KOPT-K1 (cell line): ENCODE results near the gene ZNF804B.

Source experiments
- H3K27ac ChIP-seq: fragments of 200-600 bp; sonication (generic); 2 replicates; pipeline ENCODE4 v1.5.1; 2016; ENCODE audit warnings: antibody characterized with exemption, mild to moderate bottlenecking, low read depth, low read length; ENCODE audit not compliant: poor library complexity, severe bottlenecking
- H3K36me3 ChIP-seq: fragments of 200-600 bp; sonication (generic); 2 replicates; pipeline ENCODE4 v1.5.1; 2017; ENCODE audit warnings: antibody characterized with exemption, mild to moderate bottlenecking, low read length, moderate library complexity; ENCODE audit not compliant: insufficient read depth
- H3K9me3 ChIP-seq: fragments of 200-600 bp; sonication (generic); 2 replicates; pipeline ENCODE4 v1.5.1; 2017; ENCODE audit warnings: antibody characterized with exemption, low read length, mild to moderate bottlenecking; ENCODE audit not compliant: insufficient read depth, poor library complexity, severe bottlenecking

Gene ZNF804B

GRCh38 chr7:89064831-89065230, 305.3 kb downstream of the ZNF804B start:
- no peaks in the 10 kb centered on the region for H3K36me3 ChIP-seq
- H3K27ac ChIP-seq = no peak overlapping the region
- no peaks in the 10 kb centered on the region for H3K9me3 ChIP-seq

GRCh38 chr7:89067048-89067447, 307.5 kb downstream of the ZNF804B start:
- no peak overlapping the region for H3K27ac ChIP-seq
- H3K36me3 ChIP-seq = no peaks in the 10 kb centered on the region
- no peaks in the 10 kb centered on the region for H3K9me3 ChIP-seq

- Histone ChIP-seq H3K9me3 (no peaks in the 10 kb centered on the region), H3K36me3 (no peaks in the 10 kb centered on the region), H3K27ac (no peak overlapping the region)
Measured at GRCh38 chr7:89072081-89072480, 312.6 kb downstream of the ZNF804B start.

- H3K27ac ChIP-seq = no peak overlapping the region
- H3K9me3 ChIP-seq = no peaks in the 10 kb centered on the region
- no peaks in the 10 kb centered on the region for H3K36me3 ChIP-seq
Measured at GRCh38 chr7:89073776-89074175, 314.3 kb downstream of the ZNF804B start.

- H3K27ac ChIP-seq = no peak overlapping the region
- H3K9me3 ChIP-seq = no peaks in the 10 kb centered on the region
- H3K36me3 ChIP-seq = no peaks in the 10 kb centered on the region
Measured at GRCh38 chr7:89077992-89078391, 318.5 kb downstream of the ZNF804B start.

GRCh38 chr7:89085580-89085979, 326.1 kb downstream of the ZNF804B start:
- Histone ChIP-seq H3K27ac (no peak overlapping the region), H3K9me3 (no peaks in the 10 kb centered on the region), H3K36me3 (no peaks in the 10 kb centered on the region)

GRCh38 chr7:89091550-89091949, 332.1 kb downstream of the ZNF804B start:
- Histone ChIP-seq H3K27ac (no peak overlapping the region), H3K9me3 (no peaks in the 10 kb centered on the region)

GRCh38 chr7:89094269-89094668, 334.8 kb downstream of the ZNF804B start:
- Histone ChIP-seq H3K36me3 (no peaks in the 10 kb centered on the region), H3K9me3 (no peaks in the 10 kb centered on the region), H3K27ac (no peak overlapping the region)

More at GRCh38 chr7:89091550-89091949, 332.1 kb downstream of the ZNF804B start:
- H3K36me3 ChIP-seq = no peaks in the 10 kb centered on the region

GRCh38 chr7:89103564-89103963, 344.1 kb downstream of the ZNF804B start:
- H3K36me3 ChIP-seq = no peaks in the 10 kb centered on the region
- no peak overlapping the region for H3K27ac ChIP-seq
- H3K9me3 ChIP-seq = no peaks in the 10 kb centered on the region

- Histone ChIP-seq H3K27ac (no peak overlapping the region), H3K9me3 (no peaks in the 10 kb centered on the region), H3K36me3 (no peaks in the 10 kb centered on the region)
Measured at GRCh38 chr7:89104748-89105685, 345.5 kb downstream of the ZNF804B start.

GRCh38 chr7:89123871-89124270, 364.4 kb downstream of the ZNF804B start:
- Histone ChIP-seq H3K27ac (no peak overlapping the region), H3K9me3 (no peaks in the 10 kb centered on the region), H3K36me3 (no peaks in the 10 kb centered on the region)

GRCh38 chr7:89129600-89130375, 370.3 kb downstream of the ZNF804B start:
- Histone ChIP-seq H3K9me3 (no peaks in the 10 kb centered on the region), H3K36me3 (no peaks in the 10 kb centered on the region), H3K27ac (no peak overlapping the region)

- H3K36me3 ChIP-seq = no peaks in the 10 kb centered on the region
- no peaks in the 10 kb centered on the region for H3K9me3 ChIP-seq
- no peak overlapping the region for H3K27ac ChIP-seq
Measured at GRCh38 chr7:89133357-89133756, 373.9 kb downstream of the ZNF804B start.

GRCh38 chr7:89133819-89134218, 374.3 kb downstream of the ZNF804B start:
- Histone ChIP-seq H3K36me3 (no peaks in the 10 kb centered on the region), H3K27ac (no peak overlapping the region), H3K9me3 (no peaks in the 10 kb centered on the region)

GRCh38 chr7:89145801-89146200, 386.3 kb downstream of the ZNF804B start:
- no peaks in the 10 kb centered on the region for H3K9me3 ChIP-seq
- H3K27ac ChIP-seq = no peak overlapping the region
- no peaks in the 10 kb centered on the region for H3K36me3 ChIP-seq
